Testis (tissue), 2 donors: ENCODE measurements around the gene CHRM4.

Experiments used
- POLR2A ChIP-seq: fragments of 450-650 bp; IDR thresholded peaks from one replicate; pipeline ENCODE4 v1.6.1; 2017; ENCODE audit warnings: antibody characterized with exemption, mild to moderate bottlenecking, moderate library complexity
- TF ChIP-seq, protein P1 (sequence below), 3 experiments: fragments of 450-650 bp in 2 of 3; fragments of 200-600 bp in 1 of 3; sonication (generic) in 1 of 3; IDR thresholded peaks; one replicate each; pipeline ENCODE4 v1.5.1; 2016 to 2019; ENCODE audit warnings: antibody characterized with exemption in 3 of 3, mild to moderate bottlenecking in 2 of 3, moderate library complexity in 1 of 3

DNA sequence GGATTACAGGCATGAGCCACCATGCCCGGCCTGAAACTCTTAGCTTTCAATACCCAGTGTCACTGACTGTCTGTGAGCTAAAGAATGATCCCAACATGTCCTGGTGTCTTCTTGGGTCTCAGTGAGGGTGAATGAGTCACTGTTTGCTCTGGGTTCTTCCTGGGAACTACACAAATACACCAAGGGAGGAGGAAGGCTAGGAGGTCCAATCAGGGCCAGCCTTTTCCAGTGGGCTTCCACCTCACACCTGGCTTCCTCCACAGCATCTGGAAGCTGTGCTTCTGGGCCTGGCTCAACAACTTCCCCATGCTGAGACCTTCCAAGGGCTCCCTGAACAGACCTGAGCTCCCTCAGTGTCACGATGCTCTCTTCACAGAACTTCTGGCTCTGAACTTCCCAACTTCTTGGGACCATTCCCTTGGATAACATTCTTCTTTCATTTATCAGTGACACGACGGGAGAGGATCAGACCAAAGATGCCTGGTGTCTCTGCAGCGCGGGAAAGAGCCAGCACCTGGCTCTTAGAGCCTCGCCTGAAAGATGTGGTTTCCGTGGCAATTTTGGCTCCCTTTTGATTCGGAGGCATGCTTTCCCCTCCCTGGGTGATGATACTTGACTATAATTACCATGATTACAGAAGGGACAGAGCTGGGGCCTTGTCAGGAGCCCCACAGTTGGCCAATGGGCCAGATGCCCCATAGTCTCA lies 22.3 kb upstream of the CHRM4 start:
- TF ChIP-seq, protein P1, sequence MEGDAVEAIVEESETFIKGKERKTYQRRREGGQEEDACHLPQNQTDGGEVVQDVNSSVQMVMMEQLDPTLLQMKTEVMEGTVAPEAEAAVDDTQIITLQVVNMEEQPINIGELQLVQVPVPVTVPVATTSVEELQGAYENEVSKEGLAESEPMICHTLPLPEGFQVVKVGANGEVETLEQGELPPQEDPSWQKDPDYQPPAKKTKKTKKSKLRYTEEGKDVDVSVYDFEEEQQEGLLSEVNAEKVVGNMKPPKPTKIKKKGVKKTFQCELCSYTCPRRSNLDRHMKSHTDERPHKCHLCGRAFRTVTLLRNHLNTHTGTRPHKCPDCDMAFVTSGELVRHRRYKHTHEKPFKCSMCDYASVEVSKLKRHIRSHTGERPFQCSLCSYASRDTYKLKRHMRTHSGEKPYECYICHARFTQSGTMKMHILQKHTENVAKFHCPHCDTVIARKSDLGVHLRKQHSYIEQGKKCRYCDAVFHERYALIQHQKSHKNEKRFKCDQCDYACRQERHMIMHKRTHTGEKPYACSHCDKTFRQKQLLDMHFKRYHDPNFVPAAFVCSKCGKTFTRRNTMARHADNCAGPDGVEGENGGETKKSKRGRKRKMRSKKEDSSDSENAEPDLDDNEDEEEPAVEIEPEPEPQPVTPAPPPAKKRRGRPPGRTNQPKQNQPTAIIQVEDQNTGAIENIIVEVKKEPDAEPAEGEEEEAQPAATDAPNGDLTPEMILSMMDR (IDR thresholded peaks at IDR 0.05) = no peak
- TF ChIP-seq POLR2A = no peak
